ENCODE results near the gene SLC27A1. TPM values are rescaled to one million over a fixed set of nuclear protein-coding genes. Genes with fewer than 3 reads are reported as not detected.

Gene SLC27A1
- total RNA-seq, 1 experiment from 2014 or later = 8.6 TPM

DNA sequence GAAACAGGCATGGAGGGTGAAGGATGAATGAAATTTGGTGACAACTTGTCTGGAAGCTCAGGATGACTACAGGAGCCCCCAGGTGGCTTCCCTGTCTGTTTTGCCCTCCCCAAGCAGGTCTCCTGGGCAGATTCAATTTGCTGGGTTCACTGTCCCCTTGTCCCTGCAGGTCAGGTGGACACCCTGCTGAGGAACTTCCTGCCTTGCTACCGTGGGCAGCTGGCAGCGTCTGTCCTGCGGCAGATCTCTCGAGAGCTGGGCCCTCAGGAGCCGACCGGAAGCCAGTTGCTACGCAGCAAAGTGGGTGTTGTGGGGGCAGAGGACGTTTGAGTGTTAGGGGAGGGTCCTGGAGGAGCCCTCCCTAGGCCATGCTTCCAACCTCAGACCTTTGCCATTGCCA lies 60.3 kb downstream of the SLC27A1 start:
- TF ChIP-seq, protein P1, sequence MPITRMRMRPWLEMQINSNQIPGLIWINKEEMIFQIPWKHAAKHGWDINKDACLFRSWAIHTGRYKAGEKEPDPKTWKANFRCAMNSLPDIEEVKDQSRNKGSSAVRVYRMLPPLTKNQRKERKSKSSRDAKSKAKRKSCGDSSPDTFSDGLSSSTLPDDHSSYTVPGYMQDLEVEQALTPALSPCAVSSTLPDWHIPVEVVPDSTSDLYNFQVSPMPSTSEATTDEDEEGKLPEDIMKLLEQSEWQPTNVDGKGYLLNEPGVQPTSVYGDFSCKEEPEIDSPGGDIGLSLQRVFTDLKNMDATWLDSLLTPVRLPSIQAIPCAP (CRISPR knock-in tag; IDR thresholded peaks at IDR 0.05) = no peak
- peak; percentile 80 for TF ChIP-seq ZNF121 (CRISPR knock-in tag; IDR thresholded peaks at IDR 0.05)
- TF ChIP-seq NR1H2 (CRISPR knock-in tag; IDR thresholded peaks at IDR 0.05) = no peak
- TF ChIP-seq, protein P2, sequence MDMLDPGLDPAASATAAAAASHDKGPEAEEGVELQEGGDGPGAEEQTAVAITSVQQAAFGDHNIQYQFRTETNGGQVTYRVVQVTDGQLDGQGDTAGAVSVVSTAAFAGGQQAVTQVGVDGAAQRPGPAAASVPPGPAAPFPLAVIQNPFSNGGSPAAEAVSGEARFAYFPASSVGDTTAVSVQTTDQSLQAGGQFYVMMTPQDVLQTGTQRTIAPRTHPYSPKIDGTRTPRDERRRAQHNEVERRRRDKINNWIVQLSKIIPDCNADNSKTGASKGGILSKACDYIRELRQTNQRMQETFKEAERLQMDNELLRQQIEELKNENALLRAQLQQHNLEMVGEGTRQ (CRISPR knock-in tag; IDR thresholded peaks at IDR 0.05) = peak; percentile 47
- peak; percentile 54; the same call in 1 of the 2 replicates for TF ChIP-seq ETV6 (CRISPR knock-in tag; IDR thresholded peaks at IDR 0.05)
- TF ChIP-seq SP1 (CRISPR knock-in tag; conservative IDR thresholded peaks at IDR 0.05) = 0 out of 2 replicates have a peak, but pooled peaks have one; percentile 20
- TF ChIP-seq GTF2I (CRISPR knock-in tag; conservative IDR thresholded peaks at IDR 0.05) = no peak
- TF ChIP-seq, protein P3, sequence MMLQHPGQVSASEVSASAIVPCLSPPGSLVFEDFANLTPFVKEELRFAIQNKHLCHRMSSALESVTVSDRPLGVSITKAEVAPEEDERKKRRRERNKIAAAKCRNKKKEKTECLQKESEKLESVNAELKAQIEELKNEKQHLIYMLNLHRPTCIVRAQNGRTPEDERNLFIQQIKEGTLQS (CRISPR knock-in tag; conservative IDR thresholded peaks at IDR 0.05) = no peak
- ChIA-PET POLR2A (interaction anchor here (0.6 kb wide), 1 partner anchor 436 kb away, joined by 4 read pairs; no protein-coding TSS in a partner anchor), CTCF (interaction anchor here (0.6 to 5.2 kb wide), 13 partner anchors 8 to 293 kb away, joined by 3 to 43 read pairs (median 4); no protein-coding TSS in a partner anchor)
- Mint-ChIP-seq H3K27ac (no peak overlapping the region), H3K36me3 (peaks cover 3% of the 10 kb centered on the region; the same call in 1 of the 2 replicates), H3K27me3 (ENCODE audit: low read depth) (no peaks in the 10 kb centered on the region; the same call in 1 of the 2 replicates), H3K4me3 (no peak overlapping the region), H3K4me1 (peaks cover 11% of the 10 kb centered on the region), H3K9me3 (peaks cover 9% of the 10 kb centered on the region)
- ATAC-seq (peak; percentile 80), DNase-seq (ENCODE audit: low spot score) (peak; percentile 57)

DNA sequence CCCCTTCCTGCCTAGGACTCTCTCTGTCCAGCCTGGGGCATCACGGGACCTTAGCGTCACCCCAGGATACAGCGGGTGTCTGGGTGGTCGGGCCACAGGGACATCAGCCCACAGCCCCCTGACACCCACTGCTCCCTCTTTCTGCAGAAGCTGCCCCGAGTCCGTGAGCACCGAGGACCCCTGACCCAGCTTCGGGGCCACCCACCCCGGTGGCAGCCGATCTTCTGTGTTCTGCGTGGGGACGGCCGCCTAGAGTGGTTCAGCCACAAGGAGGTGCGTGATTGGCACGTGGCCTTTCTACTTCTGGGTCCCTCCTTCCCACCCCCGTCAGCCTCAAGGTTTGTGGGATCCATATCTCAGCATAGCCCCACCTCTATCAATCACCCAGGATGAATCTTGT lies 61.8 kb downstream of the SLC27A1 start:
- no peak for ATAC-seq
- Mint-ChIP-seq H3K9me3 (peaks cover 9% of the 10 kb centered on the region), H3K4me1 (peaks cover 11% of the 10 kb centered on the region), H3K36me3 (peaks cover 3% of the 10 kb centered on the region; the same call in 1 of the 2 replicates), H3K27ac (no peak overlapping the region), H3K27me3 (ENCODE audit: low read depth) (peaks cover 9% of the 10 kb centered on the region), H3K4me3 (no peak overlapping the region)
- ChIA-PET CTCF (interaction anchor here (5.2 kb wide), 1 partner anchor 35 kb away, joined by 43 read pairs; no protein-coding TSS in a partner anchor), POLR2A (no interaction called here)
- no peak for TF ChIP-seq CREB1 (CRISPR knock-in tag; IDR thresholded peaks at IDR 0.05)
- TF ChIP-seq NR2C2 (CRISPR knock-in tag; IDR thresholded peaks at IDR 0.05) = no peak
- TF ChIP-seq AFF4 (CRISPR knock-in tag; IDR thresholded peaks at IDR 0.05; ENCODE audit: borderline replicate concordance) = no peak
- TF ChIP-seq PREB (CRISPR knock-in tag; IDR thresholded peaks at IDR 0.05; ENCODE audit: borderline replicate concordance) = no peak
- TF ChIP-seq GRHL2 (CRISPR knock-in tag; IDR thresholded peaks at IDR 0.05; ENCODE audit: insufficient replicate concordance, severe bottlenecking) = no peak
- TF ChIP-seq ESRRA (CRISPR knock-in tag; IDR thresholded peaks at IDR 0.05; ENCODE audit: borderline replicate concordance) = no peak
- TF ChIP-seq ZBTB43 (CRISPR knock-in tag; IDR thresholded peaks at IDR 0.05) = no peak
- no peak for TF ChIP-seq TEAD1 (CRISPR knock-in tag; IDR thresholded peaks at IDR 0.05)
- no peak for TF ChIP-seq NR1H2 (CRISPR knock-in tag; IDR thresholded peaks at IDR 0.05)
- no peak for TF ChIP-seq ZNF263 (CRISPR knock-in tag; IDR thresholded peaks at IDR 0.05; ENCODE audit: low read depth)
- no peak for TF ChIP-seq ZNF121 (CRISPR knock-in tag; IDR thresholded peaks at IDR 0.05)
- no peak for DNase-seq (ENCODE audit: low spot score)

Data from WTC11 (cell line).